Hematopoietic multipotent progenitor cell treated with erythropoietin and hydrocortisone succinate and interleukin-3 and kit ligand, for 15 days (in vitro differentiated cells): Measurements from ENCODE around the gene KIF2A.

ENCODE experiments used
- DNase-seq: peaks from one replicate; pipeline ENCODE4 v3.0.0-alpha.2; 2015; ENCODE audit warnings: low spot score

Gene KIF2A

DNA sequence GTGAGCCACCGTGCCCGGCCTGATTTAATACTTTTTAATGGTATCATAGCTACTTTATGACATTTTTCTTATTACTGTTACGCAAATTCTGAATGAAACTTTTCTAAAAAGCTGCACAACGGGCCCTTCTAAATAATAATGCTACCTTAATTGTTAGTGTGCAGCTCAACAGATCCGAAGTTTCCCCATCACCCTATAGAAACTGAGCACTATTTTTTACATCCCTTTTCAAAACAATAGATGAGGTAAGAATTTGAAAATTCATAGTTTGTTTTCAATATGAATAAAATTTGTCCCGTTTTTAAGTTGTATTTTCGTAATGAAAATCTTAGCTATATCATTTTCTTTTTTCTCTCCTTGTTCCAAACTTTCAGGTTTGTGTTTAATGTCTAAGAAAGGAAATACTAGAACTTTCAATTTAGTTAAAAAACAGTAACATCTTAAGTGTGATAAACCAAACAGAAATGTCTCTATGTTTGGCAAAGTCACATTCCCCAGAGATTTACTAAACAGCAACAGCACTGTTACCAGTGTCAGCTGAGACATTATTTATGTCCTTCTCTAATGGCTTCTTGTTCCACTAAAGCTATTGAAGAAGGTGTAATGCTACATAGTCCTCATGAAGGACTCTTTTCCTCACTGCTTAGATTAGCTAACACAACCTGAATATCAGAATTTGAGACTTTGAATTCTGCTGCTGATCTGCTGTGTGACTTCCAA, 22.9 kb downstream of the KIF2A start:
- DNase-seq = no peak

DNA sequence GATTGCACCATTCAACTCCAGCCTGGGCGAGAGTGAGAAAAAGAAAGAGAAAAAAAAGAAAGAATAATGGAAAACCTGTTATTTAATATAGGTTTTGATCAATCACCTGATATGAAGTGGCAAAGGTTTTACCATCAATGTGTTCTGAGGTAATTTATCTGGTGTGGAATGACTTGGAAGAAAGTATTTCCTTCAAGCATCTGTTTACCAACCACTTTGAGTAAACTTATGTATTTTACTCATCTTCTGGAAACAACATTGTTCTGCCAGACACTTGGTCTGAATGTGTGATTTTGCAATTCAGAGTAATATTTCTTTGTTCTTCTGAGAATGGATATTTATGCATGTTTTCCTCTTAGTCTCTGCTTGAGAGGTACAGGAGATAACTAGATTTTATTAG, 24.3 kb downstream of the KIF2A start:
- DNase-seq = no peak

DNA sequence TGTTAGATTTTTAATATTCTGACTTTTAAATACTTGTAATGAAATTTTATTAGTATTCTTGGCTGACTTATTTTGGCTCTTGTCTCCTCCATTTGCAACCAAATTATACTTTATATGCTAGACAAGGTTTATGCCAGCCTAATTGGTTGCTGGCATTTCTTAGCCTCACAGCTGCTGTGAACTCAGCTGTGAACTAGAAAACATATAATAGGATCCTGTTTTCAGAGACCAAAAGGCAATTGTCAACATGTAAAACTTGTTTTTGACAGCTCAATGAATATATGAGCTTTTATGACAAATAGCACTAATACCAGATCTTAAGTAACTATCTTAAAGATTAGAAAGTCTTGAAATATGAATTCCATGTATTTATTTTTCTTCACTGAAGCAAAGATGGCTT, 25.9 kb downstream of the KIF2A start:
- no peak for DNase-seq

DNA sequence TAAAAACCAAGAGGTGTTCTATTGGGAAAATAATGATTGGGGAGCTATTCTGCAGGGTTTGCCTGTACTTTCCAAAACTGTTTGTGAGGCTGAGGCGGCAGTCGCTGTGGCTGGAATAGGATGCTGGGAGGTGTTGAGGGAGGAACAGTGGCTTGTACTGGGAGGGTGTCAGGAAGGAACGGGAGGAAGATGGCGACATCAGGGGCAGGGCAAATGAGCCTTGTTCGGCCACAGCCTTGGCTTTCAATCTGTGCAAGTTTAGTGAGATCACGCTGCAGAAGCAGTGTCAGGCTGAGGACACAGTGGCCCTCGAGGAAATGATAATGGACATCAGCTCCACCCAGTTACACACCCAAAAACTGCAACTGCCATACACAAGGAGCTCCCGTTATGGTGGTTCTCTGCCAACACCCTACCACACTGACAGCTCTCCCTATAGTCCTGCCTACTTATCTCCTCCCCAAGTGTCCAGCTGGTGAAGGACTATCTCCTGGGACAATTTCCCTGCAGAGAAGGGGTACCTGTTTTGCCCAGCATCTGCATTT, 27.3 kb downstream of the KIF2A start:
- DNase-seq = peak; percentile 28

DNA sequence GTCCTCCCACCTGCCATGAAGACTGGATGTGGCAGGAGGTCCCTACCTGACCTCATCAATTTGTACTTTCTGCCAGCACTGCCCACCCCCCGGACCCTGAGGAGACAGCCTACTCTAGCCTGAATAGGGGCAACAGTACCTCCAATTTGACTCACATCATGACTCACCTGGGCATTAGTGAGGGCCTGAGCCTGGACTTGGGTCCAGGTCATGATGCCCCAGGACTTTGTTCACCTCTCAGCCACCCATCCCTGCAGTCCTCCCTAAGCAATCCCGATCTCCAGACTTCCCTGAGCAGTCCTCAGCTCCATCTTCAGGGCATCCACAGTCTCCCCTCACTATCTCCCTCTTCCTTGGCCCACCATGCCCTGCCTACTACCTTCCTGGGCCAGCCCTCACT, 28.1 kb downstream of the KIF2A start:
- DNase-seq = no peak

DNA sequence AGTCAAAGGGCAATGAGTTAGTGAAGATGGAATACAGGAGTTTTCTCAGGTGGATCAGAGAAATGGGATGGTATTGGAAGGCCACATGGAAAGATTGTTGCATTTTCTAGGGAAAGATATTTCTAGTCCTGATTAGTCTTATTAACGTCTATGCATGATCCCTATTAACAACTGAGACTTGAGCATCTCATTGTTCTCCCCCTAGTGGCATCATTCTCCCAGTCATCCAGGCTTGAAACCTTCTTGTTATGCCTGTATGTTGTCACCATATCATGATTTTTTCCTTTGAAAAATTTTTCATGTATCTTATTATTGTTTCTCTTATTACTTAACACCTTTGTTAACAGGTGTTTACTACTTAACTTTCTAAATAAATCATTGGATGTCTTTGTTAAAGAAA, 34.4 kb downstream of the KIF2A start:
- DNase-seq = peak; percentile 24

DNA sequence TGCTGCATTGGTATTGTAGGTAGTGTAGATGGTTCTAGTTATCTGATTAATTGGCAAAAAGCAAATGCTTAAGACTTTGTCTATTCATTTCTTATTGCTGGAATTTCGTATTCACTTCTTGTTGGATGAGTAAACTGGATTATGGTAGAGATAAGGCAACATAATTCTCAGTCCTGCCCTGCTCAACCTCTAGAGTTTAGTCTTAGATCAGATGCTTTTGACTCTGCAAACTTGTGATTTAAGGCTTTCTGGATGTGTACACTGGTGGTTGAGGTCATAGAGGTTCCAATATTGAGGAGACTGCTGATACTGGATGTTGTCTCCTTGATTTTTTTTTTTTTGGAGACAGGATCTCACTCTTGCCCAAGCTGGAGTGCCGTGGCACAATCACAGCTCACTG, 35.0 kb downstream of the KIF2A start:
- no peak for DNase-seq

DNA sequence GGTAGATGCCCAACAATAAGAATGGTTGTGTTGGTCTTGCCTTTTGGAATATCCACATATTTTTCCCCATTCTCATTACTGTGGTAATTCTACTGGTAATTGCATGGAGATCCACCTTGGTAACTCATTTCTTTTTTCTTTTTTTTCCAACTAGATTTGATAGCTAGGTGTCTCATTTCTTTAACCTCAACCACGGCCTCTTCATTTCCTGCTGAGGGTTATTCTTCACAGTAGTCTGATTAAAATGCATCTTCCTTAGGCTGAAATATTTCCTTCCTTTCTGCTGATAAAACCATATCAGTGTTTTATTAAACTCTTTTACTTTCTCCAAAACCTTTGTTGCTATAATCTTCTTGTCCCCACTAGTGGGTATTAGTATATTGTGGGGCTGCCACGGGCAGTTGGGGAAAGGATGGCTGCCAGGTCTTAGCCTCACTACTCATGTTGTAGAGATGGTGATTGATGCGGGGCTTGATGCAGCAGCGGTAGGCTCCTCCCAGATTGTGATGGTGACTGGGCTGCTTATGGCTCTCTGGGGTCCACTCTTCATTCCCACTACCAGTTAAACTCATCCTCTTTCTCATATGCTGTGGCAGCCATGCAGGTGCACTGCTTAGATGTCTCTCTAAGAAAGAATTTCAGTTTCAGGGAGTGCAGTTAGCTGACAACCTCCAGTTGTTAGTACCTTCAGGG, 35.9 kb downstream of the KIF2A start:
- DNase-seq = no peak

DNA sequence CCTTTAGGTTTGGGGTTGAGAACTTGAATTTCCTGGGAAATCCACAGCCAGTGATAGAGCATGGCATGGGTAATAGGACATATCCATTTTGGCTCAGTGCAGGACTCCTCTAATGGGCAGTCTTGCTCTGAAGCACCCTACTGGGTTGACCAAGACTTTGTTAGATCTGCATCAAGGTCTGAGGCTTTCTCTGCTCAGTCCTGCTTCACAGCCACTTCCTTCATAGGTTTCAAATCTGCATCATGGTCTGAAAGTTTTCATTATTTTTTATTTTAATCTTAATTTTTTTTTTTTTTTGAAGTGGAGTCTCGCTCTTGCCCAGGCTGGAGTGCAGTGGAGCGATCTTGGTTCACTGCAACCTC, 36.5 kb downstream of the KIF2A start:
- no peak for DNase-seq

DNA sequence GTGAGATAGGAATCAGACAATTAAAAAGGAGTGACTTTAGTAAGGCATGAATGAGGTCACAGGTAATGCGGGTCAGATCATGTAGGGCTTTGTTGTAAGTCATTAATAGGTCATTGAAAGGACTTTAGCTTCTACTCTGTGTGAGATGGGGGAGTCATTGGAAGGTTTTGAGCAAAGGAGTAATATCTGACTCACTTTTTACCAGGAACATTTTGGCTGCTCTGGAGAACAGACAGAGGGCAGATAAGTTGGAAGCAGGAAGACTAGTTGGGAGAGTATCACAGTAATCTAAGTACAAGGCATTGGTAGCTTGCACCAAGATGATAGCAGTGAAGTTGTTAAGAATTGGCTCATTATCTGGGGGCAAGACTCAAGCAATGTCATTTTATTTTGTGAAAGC, 37.4 kb downstream of the KIF2A start:
- DNase-seq = no peak

DNA sequence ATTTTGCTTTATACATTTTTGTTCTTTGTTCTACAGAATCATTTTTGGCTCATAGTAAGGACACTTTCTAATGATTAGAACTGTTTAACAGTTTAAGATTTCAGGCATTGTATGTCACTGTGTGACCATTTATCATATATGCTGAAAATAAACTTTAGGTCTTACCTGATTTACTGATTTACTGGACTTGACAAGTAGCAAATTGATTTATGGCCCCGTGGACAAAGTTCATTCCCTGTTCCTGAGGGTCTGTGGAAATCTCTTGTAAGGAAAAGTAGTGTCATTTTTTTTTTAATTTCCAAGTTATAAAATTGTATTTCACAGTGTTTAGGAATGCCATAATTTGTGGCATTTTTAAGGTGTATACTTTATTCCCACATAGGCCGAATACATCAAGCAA, 40.7 kb downstream of the KIF2A start:
- no peak for DNase-seq

DNA sequence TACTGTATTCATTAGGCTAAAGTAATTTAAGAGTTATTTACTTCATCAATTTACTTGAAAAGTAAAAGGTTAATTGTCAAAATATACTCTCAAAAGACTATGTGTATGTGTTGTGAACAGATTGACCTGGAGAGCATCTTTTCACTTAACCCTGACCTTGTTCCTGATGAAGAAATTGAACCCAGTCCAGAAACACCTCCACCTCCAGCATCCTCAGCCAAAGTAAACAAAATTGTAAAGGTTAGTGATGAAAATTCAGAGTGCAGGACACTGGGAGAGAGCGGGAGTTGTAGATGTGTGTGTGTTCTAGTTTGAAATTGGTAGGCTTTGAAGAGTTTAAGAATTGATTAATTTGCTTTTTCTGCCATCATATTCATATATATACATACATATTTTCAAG, 41.9 kb downstream of the KIF2A start:
- DNase-seq = no peak

DNA sequence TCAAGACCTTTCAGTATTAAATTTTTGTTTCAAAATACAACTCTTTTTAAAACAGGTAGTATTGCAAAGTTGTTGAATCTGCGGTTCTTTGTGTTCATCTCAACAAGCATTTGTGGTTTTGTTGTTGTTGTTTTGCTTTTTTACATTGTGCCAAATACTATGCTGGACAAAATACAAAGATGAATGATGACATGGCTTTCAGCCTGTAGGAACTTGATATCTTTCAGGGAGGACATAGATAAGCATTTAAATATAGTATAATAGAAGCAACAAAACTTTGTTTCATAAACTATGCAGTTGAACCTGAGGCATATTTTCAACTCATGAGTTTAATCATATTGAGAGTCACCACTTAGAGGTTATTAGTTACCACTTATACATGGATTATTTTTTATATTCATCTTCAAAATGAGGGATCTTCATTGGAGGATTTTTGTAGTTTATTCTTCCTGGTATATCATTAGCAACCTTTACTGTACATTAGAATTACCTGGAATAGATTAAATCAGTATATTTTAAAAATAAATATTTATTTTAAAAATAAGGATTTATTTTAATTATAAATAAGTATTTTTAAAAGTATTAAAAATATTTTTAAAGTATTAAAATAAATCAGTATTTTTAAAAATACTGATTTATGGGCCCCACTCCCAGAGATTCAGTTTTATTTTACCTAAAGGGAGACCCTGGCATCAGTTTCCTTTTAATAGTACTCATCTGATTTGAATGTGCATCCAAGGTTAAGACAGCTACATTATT, 42.9 kb downstream of the KIF2A start:
- DNase-seq = no peak

DNA sequence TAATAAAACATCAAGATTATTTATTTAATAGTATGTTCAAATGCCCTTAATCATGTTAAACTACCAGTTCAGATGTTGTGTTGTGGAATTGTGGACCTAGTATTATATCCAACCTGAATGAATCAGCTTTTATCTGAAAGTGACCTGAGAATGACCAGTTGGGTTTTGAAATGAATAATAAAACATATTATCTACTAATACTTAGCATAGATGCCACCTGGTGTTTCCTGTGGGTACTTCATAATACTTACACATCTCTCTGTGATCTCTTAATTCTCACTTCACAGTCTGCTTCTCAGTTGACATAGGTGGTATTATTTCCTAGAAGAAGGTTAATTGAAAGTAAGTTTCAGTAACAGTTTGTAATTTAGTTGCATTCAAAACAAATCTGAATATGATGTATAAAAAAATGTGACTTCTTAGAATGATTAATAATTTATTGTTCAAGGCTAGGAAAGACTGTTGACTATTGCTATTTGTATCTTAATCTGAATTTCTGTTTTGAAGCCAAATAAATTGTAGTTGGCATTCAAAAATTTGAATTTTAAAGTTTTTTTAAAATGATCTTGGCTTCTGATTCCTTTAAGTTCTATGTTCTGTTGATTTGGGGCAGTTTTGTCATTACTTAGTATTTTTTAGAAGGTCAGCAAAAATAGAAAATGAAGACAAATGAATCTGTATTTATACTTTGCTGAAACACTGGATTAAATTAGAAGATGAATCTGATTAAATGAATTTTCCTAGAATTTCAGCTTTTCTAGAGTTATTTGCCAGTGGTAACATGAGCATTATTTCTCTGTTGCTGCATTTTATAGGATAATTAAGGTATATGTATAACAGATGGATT, 48.2 kb downstream of the KIF2A start:
- peak; percentile 68 for DNase-seq

DNA sequence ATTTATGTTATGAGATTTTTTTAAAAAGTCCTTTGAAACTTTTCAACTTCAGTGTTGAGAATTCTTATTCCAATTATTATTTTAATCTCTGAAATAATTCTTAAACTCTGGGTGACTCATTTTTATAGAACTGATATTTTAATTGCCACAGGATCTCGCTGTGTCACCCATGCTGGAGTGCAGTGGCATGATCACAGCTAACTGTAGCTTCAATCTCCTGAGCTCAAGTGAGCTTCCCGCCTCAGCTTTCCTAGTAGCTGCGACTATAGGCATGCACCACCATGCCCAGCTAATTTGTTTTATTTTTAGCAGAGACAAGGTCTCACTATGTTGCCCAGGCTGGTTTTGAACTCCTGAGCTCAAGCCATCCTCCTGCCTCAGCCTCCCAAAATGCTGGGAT, 56.7 kb downstream of the KIF2A start:
- no peak for DNase-seq

DNA sequence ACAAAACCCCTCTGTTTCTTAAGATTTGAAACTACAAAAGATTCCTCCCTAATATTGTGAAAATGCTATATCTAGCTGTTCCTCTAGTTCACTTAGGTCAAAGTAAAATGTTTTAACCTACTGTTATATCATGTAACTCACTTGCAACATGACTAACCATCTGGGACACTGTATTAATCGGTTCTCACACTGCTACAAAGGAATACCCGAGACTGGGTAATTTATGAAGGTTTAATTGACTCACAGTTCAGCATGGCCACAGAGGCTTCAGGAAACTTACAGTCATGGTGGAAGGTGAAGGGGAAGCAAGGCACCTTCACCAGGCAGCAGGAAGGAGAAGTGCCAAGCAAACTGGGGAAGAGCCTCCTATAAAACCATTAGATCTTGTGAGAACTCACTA, 63.0 kb downstream of the KIF2A start:
- no peak for DNase-seq

DNA sequence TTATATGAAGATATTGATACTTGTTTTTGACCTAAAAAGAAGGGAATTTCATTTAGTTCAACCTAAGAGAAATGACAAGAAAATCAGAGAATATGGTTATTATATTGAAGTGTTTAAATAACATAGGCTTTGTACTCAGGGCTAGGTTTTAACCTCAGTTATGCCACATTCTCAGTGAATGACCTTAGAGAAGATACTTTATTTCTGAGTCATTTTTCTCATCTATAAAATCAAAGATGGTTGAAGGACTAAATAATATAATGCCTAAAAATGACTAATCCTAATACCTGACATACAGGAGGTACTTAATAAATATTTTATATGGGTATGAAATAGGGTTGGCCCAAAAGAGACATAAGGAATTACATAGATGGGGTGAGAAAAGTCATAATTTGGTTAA, 65.4 kb downstream of the KIF2A start:
- no peak for DNase-seq

DNA sequence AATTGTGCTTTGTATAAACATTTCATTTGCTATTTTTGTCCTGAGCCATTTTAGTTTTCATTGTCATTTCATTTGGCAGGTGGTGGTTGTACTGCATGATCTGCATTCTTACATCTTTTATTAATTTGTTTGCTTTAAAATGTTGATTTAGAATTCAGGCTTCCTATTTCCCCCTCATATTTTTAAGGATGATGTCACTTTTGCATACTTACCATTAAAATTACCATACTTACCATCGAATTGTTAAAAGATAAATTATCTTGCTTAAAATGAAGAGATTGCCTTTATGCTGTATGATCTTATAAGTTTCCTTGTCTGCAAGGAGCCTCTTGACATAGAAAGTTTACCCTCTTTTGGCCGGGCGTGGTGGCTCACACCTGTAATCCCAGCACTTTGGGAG, 66.6 kb downstream of the KIF2A start:
- DNase-seq = no peak

DNA sequence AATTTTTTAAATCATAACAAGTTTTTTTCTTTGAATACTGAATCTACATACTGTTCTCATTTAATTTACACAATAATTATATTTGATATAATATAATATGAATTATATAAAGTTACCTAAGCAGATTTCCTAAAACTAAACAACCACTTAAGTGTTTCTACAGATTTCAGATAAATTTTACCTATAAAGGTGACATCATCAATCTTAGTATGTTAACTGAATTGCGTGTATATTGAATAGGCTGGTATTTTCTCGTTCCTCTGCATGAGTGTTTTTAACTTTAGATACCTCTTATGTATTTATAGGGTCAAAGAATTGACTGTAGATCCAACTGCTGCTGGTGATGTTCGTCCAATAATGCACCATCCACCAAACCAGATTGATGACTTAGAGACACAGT, 67.4 kb downstream of the KIF2A start:
- no peak for DNase-seq

DNA sequence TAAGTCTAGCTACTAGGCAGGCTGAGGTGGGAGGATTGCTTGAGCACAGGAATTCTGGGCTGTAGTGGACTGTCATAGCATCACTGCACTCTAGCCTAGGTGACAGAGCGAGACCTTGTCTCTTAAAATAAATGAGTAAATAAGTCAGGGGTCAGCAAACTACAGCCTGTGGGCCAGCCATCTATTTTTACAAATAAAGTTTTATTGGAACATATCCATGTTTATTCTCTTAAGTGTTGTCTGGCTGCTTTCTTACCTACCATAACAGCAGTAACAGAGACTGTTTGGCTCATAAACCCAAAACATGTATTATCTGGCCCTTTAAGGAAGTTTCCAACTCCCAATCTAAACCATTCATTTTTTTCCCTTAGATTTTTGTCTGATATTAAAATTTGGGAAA, 68.1 kb downstream of the KIF2A start:
- DNase-seq = no peak

DNA sequence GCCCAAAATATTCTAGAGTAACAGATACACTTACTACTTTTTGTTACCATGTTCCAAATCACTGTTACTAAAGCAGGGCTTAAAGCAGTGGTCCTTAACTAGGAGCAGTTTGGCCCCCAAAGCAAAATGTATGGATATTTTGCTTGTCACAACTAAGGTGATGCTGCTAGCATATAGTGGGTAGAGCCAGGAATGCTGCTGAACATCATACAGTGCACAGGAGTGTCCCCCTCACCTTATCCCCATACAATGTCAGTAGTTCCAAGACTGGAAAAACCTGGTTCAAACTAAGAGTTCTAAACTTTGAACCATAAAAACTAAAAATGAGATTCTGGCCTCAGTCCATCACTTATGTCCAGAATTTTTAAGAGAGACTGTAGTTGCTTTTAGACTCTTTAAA, 69.6 kb downstream of the KIF2A start:
- DNase-seq = no peak

DNA sequence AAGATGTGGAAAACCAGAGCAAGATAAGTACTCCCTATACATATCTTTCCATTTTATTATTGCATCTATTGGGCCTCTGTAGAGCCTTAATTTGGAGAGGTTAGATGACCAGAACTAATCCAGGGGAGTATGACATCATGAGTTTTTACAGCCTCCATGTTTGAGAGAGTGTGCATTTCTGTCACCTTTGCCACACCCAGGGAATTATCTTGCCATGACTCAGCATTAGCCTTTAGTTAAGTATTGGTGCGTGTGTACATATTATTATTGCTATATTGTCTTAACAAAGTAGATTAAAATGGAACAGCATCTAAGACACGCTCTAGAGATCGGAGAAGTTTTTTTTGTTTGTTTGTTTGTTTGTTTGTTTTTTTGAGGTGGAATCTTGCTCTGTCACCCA, 70.1 kb downstream of the KIF2A start:
- DNase-seq = peak; percentile 25
